Suppressor macrophage treated with lipopolysaccharide for 1 hour (primary cell): ENCODE data around the gene GPR137B.

ENCODE experiments used
- DNase-seq, 3 donors: peaks; one replicate each; pipeline ENCODE4 v3.0.0-alpha.2; 2020 to 2022

Gene GPR137B

GRCh38 chr1:236206548-236206947, 64.2 kb downstream of the GPR137B start:
- DNase-seq = peak; percentile 82 to 89 (median 83)

DNA sequence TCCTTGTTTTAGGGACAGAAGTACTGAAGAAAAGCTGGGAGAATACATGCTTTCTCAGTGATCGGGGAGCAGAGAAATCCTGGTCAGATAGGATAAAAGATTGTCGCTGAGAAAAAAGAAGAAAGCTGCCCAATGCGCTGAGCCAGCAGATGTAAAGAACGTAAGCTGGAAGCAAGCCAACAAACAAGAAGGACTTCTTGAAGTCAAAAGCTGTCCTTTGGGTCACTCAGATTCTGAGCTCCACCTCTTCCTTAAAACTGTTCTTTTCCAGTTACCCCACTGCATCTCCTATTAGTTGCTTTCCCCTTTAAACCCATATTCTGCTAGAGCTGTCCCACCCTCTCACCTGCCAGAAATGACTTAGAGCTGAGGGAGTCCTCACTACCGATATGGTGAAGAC, 64.8 kb downstream of the GPR137B start:
- DNase-seq = peak in 2 of 3 donors; percentile 32 to 37

DNA sequence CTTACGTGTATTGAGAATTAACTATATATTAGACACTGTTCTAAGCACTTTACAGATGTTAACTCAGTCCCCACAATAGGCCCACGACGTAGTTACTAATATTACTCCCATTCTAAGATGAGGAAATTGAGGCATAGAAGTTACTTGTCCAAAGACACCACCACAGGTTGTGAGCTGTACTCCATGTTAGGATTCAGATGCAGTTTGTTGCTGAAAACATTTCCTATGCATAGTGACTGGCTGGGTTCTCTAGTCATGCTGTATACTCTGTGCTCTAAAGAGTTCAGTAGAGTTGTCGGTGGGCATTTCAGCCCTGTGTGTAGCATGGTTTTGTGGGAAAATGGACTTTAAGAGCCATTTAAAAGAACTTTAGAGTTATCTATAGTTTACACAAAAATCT, 65.2 kb downstream of the GPR137B start:
- no peak for DNase-seq

DNA sequence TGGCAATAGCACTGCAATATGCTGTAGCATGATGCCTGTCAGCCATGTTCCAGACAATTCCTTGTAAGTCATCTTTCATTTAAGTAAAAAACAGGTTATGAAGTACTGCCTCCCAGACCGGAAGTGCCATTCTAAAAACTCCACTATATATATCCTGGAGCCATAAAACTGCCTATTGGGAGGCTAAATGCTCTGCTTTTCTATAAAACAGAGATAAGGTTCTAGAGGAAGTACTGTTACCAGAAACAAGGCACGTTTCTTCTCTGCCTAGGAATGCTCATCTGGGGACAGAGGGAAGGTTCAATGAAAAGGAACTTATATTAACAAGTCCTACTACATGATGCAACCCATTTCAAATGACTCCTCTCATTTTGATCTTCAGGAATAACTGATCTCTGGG, 66.8 kb downstream of the GPR137B start:
- no peak for DNase-seq

DNA sequence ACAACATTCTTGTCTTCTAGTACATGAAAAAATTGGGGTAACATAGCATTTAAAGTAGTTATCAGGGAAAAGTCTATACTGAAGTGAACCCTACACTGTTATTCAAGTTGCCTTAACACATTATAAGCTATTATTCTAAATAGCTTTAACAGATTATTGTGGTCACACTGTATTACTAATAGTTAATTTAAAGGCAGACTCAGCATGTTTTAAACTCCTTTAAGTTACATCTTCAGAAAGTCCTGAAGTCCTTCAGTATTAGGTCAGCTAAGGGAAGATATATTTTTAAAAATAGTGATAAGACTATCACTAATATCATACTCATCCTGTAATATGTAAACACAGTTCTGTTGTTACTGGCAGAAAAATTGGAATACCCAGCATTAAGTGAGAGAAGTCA, 67.4 kb downstream of the GPR137B start:
- no peak for DNase-seq

GRCh38 chr1:236211815-236212214, 69.5 kb downstream of the GPR137B start:
- no peak for DNase-seq

GRCh38 chr1:236213534-236213933, 71.2 kb downstream of the GPR137B start:
- no peak for DNase-seq

DNA sequence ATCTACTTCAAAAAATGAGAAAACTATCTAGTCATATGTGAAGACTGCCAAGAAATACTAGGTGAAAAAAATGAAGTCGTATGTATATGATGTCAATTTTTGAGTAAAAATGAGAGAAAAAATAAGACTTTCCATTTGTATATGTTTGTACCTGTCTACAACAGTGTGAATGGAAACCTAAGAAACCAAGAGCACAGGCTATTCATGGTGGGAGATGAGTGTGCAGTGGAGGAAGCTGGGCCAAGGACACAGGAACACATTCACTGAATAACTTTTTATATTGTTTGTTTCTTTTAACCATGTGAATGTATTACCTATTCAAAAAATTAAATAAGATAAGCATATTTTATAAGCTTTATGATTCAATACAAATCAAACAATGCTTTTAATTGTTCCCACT, 72.4 kb downstream of the GPR137B start:
- DNase-seq = no peak

GRCh38 chr1:236220473-236220872, 78.1 kb downstream of the GPR137B start:
- no peak for DNase-seq

GRCh38 chr1:236222632-236223031, 80.3 kb downstream of the GPR137B start:
- peak in 1 of 3 donors; percentile 33 for DNase-seq

GRCh38 chr1:236228411-236228810, 86.1 kb downstream of the GPR137B start:
- peak; percentile 29 to 71 (median 63) for DNase-seq

- no peak for DNase-seq
Measured at GRCh38 chr1:236235116-236235515, 92.8 kb downstream of the GPR137B start.

GRCh38 chr1:236239092-236239585, 96.8 kb downstream of the GPR137B start:
- DNase-seq = no peak

DNA sequence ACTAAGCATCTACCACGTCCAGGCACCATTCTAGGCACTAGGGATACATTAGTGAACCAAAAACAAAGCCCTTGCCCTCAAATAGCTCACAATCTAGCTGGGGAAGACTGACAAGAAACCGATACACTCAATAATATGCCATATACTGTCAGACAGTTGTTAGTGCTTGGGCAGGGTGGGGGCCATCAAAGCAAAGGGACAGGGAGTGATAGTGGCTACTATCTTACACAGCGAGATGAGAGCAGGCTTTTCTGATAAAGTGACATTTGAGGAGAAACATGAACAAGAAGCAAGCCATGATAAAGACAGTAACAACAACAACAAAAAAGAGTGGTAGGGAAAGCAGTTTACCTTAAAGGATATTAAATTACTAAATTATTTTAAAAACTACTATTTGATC, 98.3 kb downstream of the GPR137B start:
- DNase-seq = no peak

- no peak for DNase-seq
Measured at GRCh38 chr1:236242568-236242967, 100.2 kb downstream of the GPR137B start.

DNA sequence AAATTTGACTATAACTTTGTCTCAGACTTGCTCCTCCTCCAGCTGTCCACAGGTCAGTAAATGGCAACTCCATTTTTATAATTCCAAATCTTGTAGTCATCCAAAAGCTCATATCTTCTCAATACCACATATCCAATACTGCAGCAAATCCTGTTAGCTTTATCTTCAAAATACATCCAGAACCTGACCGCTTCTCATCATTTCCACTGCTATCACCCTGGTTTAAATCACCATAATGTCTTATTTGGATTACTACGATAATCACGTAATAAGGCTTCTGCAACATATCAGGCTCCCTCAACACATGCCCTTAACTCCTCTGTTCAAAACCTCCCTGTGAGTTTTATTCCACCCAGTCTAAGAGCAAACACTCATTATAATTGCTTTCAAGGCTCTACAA, 104.9 kb downstream of the GPR137B start:
- no peak for DNase-seq

DNA sequence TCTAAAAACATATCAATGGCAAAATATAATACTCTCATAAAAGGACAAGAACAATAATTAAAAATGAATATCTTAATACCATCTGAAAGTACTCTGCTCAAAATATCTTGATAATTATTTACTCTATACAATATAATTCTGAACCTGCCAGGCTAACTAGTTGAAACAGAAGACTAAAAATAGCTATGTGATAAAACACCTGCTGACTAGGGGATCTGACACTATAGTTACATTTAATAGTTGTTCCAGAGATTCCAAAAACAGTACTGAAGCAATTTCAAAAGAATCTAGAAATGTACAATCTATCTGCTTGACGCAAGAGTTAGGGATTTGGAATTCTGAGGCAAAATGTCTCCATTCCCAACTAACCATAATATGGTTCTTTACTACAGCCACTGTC, 109.2 kb downstream of the GPR137B start:
- DNase-seq = no peak

DNA sequence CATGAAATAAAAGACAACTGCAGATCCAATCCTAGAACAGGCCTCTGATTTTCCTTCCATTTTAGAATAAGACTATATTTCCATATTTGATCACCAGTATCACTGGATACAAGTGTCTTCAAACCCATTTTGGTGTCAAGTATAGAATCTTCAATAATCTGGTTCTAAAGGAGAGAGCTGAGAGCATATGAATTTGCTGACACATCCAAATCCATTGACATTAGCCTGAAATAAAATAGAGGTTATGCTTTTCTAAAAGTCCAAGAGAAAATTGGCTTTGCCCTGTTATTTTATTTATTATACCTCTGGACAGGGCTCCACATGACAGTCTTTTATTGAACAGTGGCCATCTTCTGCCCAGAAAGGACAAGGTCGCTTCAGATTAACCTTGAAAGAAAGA, 110.8 kb downstream of the GPR137B start:
- no peak for DNase-seq

DNA sequence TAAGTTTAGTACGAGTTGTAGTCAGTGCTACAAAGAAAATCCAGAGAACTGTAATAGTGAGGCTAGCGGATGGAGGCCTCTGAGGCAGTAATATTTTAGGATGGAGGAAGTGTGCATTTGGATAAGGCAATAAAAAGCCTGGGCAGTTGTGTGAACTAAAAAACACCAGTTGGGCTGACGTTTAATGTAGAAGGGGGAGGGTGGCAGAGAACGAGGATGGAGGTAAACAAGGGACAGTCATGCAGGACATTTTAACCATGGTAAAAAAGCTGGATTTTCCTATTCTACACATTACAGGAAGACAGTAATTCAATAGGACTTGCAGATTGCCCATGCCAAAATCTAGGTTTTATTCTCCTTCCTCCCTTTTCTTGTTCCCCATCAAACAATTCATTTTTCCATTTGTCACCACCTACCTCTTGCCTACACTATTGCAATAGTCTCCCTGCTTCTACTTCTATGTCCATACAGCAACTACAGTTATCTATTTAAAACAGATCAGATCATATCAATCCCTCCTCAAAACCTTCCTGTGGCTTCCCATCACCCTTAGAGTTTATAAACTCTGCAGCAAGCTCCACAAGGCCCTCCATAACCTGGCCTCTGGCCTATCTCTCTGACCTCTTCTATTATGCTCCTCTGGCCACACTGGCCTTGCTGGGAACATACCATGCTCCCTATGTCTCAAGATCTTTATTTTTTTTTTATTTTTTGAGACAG, 111.7 kb downstream of the GPR137B start:
- no peak for DNase-seq

DNA sequence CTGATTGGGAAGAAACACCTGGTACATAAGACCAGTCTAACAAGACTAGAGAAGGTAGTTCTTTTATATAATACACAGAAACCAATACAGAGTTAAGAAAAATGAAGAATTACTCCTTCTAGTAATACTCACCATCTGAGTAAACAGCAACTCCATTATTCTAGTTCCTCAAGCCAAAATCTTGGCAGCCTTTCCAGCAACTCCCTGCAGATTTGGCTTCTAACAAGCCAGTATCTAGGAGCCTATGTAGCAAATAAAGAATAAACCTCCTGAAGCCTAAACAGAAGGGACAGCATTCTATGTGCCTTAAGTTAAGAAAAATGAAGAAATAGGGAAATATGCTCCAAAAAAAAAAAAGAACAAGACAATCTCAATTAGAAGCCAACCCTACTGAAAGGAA, 114.9 kb downstream of the GPR137B start:
- DNase-seq = no peak

DNA sequence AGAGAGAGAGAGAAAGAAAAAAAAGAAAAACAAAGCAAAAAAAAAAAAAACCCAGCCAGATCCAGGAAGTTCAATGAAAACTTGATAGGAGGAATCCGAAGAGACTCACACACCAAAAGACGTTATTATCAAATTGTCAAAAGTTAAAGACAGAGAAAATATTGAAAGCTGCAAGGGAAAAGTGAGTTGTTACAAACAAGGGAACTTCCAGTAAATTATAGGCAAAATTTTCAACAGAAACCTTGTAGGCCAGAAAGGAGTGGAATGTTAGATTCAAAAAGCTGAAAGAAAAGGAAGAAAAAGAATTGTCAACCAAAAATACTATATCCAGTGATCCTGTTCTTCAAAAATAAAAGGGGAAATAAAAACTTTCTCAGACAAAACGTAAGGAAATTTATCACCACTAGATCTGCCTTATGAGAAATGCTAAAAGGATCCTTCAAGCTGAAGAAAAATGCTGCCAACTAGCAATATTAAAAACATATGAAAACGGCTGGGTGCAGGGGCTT, 115.8 kb downstream of the GPR137B start:
- DNase-seq = no peak
